T-helper 2 cell treated with Interferon-gamma antibody and Interleukin-4, amounts not matched to agents 5 μg/mL and 100 μg/mL, for 36 hours (primary cell): Measurements from ENCODE around the gene RPRD2.

Source experiments
- DNase-seq: peaks from one replicate; pipeline ENCODE4 v3.0.0; 2021; ENCODE audit warnings: low spot score
- H3K27ac Mint-ChIP-seq: one replicate; pipeline ENCODE4 v1.8.0; 2021; ENCODE audit warnings: mild to moderate bottlenecking, mixed read lengths
- H3K27me3 Mint-ChIP-seq: one replicate; pipeline ENCODE4 v1.8.0; 2021; ENCODE audit warnings: low read depth, mixed read lengths
- H3K36me3 Mint-ChIP-seq: one replicate; pipeline ENCODE4 v1.8.0; 2021; ENCODE audit warnings: low read depth, mixed read lengths
- H3K4me1 Mint-ChIP-seq: one replicate; pipeline ENCODE4 v1.8.0; 2021; ENCODE audit warnings: low read depth, mixed read lengths
- H3K4me3 Mint-ChIP-seq: one replicate; pipeline ENCODE4 v1.8.0; 2022; ENCODE audit warnings: mild to moderate bottlenecking, moderate library complexity, mixed read lengths
- H3K9me3 Mint-ChIP-seq: one replicate; pipeline ENCODE4 v1.8.0; 2021; ENCODE audit warnings: mixed read lengths

RPRD2 gene

DNA sequence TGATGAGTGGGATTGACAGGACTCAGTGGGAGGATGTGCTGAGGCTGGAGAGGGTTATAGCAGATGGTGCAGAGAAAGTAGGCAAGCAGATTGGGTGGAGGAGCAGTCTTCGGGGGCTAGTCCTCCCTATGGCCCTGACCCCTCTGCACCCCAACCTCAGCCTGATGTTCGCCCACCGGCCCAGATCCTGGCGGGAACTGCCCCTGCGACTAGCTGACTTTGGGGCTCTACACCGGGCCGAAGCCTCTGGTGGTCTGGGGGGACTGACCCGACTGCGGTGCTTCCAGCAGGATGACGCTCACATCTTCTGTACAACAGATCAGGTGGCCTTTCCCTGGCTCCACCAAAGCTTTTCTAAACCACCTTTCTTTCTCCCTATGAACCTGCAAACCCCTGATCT lies 134.4 kb downstream of the RPRD2 start:
- no peaks in the 10 kb centered on the region for H3K9me3 Mint-ChIP-seq
- no peaks in the 10 kb centered on the region for H3K4me1 Mint-ChIP-seq
- H3K36me3 Mint-ChIP-seq = peaks cover 41% of the 10 kb centered on the region
- no peak overlapping the region for H3K4me3 Mint-ChIP-seq
- DNase-seq = no peak
- H3K27ac Mint-ChIP-seq = peak overlapping the region; percentile 17
- H3K27me3 Mint-ChIP-seq = no peaks in the 10 kb centered on the region

GRCh38 chr1:150505431-150505830 lies 141.5 kb downstream of the RPRD2 start:
- peaks cover 2% of the 10 kb centered on the region for H3K4me1 Mint-ChIP-seq
- DNase-seq = no peak
- H3K36me3 Mint-ChIP-seq = peaks cover 25% of the 10 kb centered on the region
- no peak overlapping the region for H3K4me3 Mint-ChIP-seq
- H3K27me3 Mint-ChIP-seq = no peaks in the 10 kb centered on the region
- no peaks in the 10 kb centered on the region for H3K9me3 Mint-ChIP-seq
- H3K27ac Mint-ChIP-seq = no peak overlapping the region

- no peak within 1 kb of the TSS for H3K4me3 Mint-ChIP-seq
- peaks cover 2% of the 10 kb centered on the region for H3K4me1 Mint-ChIP-seq
- H3K36me3 Mint-ChIP-seq = peaks cover 19% of the 10 kb centered on the region
- no peaks in the 10 kb centered on the region for H3K27me3 Mint-ChIP-seq
- no peak for DNase-seq
- no peaks in the 10 kb centered on the region for H3K9me3 Mint-ChIP-seq
- peak within 1 kb of the TSS; percentile 9 for H3K27ac Mint-ChIP-seq
These were observed 144.2 kb downstream of the RPRD2 start, which contains the start of gene ECM1 for GRCh38 chr1:150507912-150508864. TSS of gene ECM1 (plus strand) at chr1:150508109. CDS start at chr1:150508210, 101 bp downstream.

DNA sequence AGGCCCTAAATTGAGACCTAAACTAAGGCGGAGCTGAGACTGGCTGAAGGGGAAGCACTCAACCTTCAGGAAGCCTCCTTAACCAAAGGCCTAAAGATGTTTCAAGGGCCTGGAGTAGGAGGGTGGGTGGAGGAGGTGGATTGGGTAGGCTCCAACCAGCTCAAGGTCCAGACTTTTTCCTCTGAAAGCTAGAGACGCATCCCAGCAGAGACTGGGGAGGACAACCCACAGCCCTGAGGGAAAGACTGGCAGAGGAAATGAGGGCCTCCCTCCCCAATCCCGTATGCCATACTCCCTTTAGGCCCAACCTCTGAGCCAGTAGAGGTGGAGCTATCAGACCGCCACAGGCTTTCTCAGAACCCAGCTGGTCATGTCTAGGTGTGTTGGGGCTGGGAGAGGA lies 145.0 kb downstream of the RPRD2 start:
- no peak for DNase-seq
- Mint-ChIP-seq H3K4me3 (no peak overlapping the region), H3K36me3 (peaks cover 17% of the 10 kb centered on the region), H3K27ac (no peak overlapping the region), H3K4me1 (peaks cover 2% of the 10 kb centered on the region), H3K9me3 (no peaks in the 10 kb centered on the region), H3K27me3 (no peaks in the 10 kb centered on the region)

DNA sequence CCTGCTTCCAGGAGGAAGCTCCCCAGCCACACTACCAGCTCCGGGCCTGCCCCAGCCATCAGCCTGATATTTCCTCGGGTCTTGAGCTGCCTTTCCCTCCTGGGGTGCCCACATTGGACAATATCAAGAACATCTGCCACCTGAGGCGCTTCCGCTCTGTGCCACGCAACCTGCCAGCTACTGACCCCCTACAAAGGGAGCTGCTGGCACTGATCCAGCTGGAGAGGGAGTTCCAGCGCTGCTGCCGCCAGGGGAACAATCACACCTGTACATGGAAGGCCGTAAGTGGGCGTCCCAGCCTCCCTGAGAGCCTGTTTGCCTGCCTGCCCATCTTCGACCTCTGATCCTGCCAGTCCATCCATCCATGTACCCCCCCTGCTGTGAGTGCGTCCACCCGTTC lies 147.6 kb downstream of the RPRD2 start:
- Mint-ChIP-seq H3K27ac (no peak overlapping the region), H3K4me1 (peaks cover 9% of the 10 kb centered on the region), H3K4me3 (no peak overlapping the region), H3K9me3 (no peaks in the 10 kb centered on the region), H3K27me3 (no peaks in the 10 kb centered on the region), H3K36me3 (peaks cover 8% of the 10 kb centered on the region)
- DNase-seq = no peak

GRCh38 chr1:150511985-150512660 lies 148.2 kb downstream of the RPRD2 start:
- Mint-ChIP-seq H3K4me1 (peaks cover 12% of the 10 kb centered on the region), H3K4me3 (no peak overlapping the region), H3K36me3 (peaks cover 7% of the 10 kb centered on the region), H3K27ac (no peak overlapping the region), H3K27me3 (no peaks in the 10 kb centered on the region), H3K9me3 (no peaks in the 10 kb centered on the region)
- DNase-seq = no peak

GRCh38 chr1:150512846-150513245 lies 148.9 kb downstream of the RPRD2 start:
- no peaks in the 10 kb centered on the region for H3K9me3 Mint-ChIP-seq
- no peak overlapping the region for H3K4me3 Mint-ChIP-seq
- H3K27ac Mint-ChIP-seq = no peak overlapping the region
- no peaks in the 10 kb centered on the region for H3K27me3 Mint-ChIP-seq
- peaks cover 10% of the 10 kb centered on the region for H3K4me1 Mint-ChIP-seq
- DNase-seq = no peak
- H3K36me3 Mint-ChIP-seq = peaks cover 4% of the 10 kb centered on the region

GRCh38 chr1:150513351-150513791 lies 149.4 kb downstream of the RPRD2 start:
- Mint-ChIP-seq H3K36me3 (peaks cover 4% of the 10 kb centered on the region), H3K4me1 (peaks cover 10% of the 10 kb centered on the region), H3K9me3 (no peaks in the 10 kb centered on the region), H3K27me3 (no peaks in the 10 kb centered on the region), H3K27ac (no peak overlapping the region), H3K4me3 (no peak overlapping the region)
- no peak for DNase-seq

- no peak for DNase-seq
- H3K27me3 Mint-ChIP-seq = no peaks in the 10 kb centered on the region
- H3K27ac Mint-ChIP-seq = no peak overlapping the region
- peak overlapping the region; percentile 90 for H3K4me3 Mint-ChIP-seq
- peaks cover 10% of the 10 kb centered on the region for H3K4me1 Mint-ChIP-seq
- peaks cover 4% of the 10 kb centered on the region for H3K36me3 Mint-ChIP-seq
- no peaks in the 10 kb centered on the region for H3K9me3 Mint-ChIP-seq
These were observed 150.3 kb downstream of the RPRD2 start for GRCh38 chr1:150514260-150514659.

DNA sequence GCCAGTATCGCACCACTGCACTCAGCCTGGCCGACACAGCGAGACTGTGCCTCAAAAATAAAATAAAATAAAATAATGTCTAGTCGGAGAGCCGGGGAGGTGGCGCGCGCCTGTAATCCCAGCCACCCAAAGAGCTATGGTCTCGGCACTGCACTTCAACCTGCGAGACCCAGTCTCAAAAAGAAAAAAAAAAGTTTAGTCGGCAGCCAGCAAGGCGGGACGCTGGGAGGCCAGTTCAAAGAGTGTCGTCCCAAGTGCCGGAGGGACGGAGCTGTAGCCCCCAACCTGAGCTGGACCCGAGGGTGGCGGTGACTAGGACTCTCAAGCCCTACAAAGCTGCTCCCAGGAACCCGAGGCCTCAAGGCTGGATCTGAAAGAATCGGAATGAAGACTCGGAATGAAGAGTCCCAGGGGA lies 151.0 kb downstream of the RPRD2 start:
- DNase-seq = no peak
- no peaks in the 10 kb centered on the region for H3K27me3 Mint-ChIP-seq
- H3K4me1 Mint-ChIP-seq = peaks cover 10% of the 10 kb centered on the region
- peak overlapping the region; percentile 90 for H3K4me3 Mint-ChIP-seq
- peaks cover 4% of the 10 kb centered on the region for H3K36me3 Mint-ChIP-seq
- H3K9me3 Mint-ChIP-seq = no peaks in the 10 kb centered on the region
- no peak overlapping the region for H3K27ac Mint-ChIP-seq

DNA sequence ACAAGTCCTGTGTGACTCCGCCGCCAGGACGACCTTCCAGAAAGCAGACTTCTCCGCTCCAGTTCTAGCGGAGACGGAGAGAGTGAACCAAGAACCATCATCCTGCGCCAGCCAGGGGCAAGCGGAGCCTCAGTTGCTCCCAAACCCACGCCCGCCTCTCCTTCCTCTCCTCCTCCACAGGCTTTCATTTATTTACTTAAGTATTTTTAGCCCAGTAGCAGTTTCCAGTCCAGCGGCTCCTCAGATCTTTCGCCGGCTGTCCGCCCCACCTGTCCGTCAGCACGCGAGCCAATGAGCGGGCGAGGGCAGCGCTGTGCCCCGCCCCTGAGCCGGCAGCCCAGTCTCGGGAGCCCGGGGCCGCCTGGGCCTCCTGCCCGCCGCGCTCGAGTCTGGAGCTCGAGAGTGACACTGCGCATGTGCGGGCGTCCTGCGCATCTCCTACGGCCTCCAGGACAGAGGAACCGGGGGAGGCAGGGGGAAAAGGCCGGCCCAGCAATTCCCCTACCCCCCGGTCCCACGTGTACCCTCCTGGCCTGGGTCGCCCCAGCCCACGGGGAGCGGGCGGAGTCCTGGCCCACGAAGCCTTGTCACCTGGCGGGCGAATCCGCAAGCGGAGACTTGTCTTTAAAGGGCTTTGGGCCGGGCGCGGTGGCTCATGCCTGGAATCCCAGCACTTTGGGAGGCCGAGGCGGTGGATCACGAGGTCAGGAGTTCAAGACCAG lies 151.5 kb downstream of the RPRD2 start, which contains the start of gene FALEC:
FALEC (plus strand) TSS at position 425 of the 722 bp plus-strand sequence.
- DNase-seq = peak; percentile 96
- H3K27ac Mint-ChIP-seq = peak within 1 kb of the TSS; percentile 47
- peaks cover 10% of the 10 kb centered on the region for H3K4me1 Mint-ChIP-seq
- peak within 1 kb of the TSS; percentile 90 for H3K4me3 Mint-ChIP-seq
- H3K9me3 Mint-ChIP-seq = no peaks in the 10 kb centered on the region
- peaks cover 4% of the 10 kb centered on the region for H3K36me3 Mint-ChIP-seq
- no peaks in the 10 kb centered on the region for H3K27me3 Mint-ChIP-seq

DNA sequence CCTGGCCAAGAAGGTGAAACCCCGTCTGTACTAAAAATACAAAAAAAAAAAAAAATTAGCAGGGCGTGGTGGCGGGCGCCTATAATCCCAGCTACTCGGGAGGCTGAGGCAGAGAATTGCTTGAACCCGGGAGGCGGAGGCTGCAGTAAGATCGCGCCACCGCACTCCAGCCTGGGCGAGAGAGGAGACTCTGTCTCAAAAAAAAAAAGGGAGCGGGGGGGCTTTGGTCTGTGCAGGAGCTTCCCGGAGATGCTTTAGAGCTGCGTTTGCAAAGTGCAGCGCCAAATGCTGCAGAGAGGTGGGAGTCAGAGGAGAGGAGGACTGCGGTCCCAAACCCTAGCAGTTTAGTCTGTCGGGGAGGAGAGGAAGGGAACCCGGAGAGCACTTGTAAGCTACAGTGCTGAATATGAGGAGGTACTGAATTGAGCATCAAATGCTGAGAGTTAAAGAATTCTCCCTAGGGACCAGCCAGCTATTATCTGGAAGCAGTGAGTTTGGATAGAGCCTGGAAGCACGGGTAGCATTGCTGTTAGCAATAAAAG lies 152.2 kb downstream of the RPRD2 start:
- peak overlapping the region; percentile 24 for H3K27ac Mint-ChIP-seq
- H3K4me1 Mint-ChIP-seq = peaks cover 11% of the 10 kb centered on the region
- no peak for DNase-seq

GRCh38 chr1:150516616-150517015 lies 152.7 kb downstream of the RPRD2 start:
- peak overlapping the region; percentile 90 for H3K4me3 Mint-ChIP-seq
- peak overlapping the region; percentile 24 for H3K27ac Mint-ChIP-seq

More for the DNA sequence above, 152.2 kb downstream of the RPRD2 start:
- Mint-ChIP-seq H3K36me3 (peaks cover 4% of the 10 kb centered on the region), H3K4me3 (peak overlapping the region; percentile 90), H3K27me3 (no peaks in the 10 kb centered on the region), H3K9me3 (no peaks in the 10 kb centered on the region)

More at GRCh38 chr1:150516616-150517015, 152.7 kb downstream of the RPRD2 start:
- DNase-seq = no peak
- Mint-ChIP-seq H3K4me1 (peaks cover 12% of the 10 kb centered on the region), H3K9me3 (no peaks in the 10 kb centered on the region), H3K27me3 (no peaks in the 10 kb centered on the region), H3K36me3 (peaks cover 4% of the 10 kb centered on the region)
